ENCODE results near the gene MTNR1A. TPM values are rescaled to one million over a fixed set of nuclear protein-coding genes. Genes with fewer than 3 reads are reported as not detected.

Gene MTNR1A
- total RNA-seq (2021; ENCODE audit: unreplicated experiment) (0.84 TPM), Bru-seq, nascent RNA (percentile 35 among the genes with signal in this experiment), BruChase-seq, experiment 1, labeled RNA remaining after a 6-hour chase (percentile 63 among the genes with signal in this experiment), BruChase-seq, experiment 2, labeled RNA remaining after a 2-hour chase (percentile 52 among the genes with signal in this experiment)
- polyA plus RNA-seq (2012) = 0.44 and 0.68 TPM in 2 replicates
- long read RNA-seq = 0 reads

- ATAC-seq (peak; percentile 75), DNase-seq (ENCODE audit: low read depth, low spot score) (no peak)
- BruUV-seq (replicated peaks) = no TSS peak
- Histone ChIP-seq H3K79me2 (ENCODE audit: insufficient read depth, low read length) (no peaks in the 10 kb centered on the region), H4K20me1 (ENCODE audit: insufficient read depth) (no peaks in the 10 kb centered on the region; the same call in 1 of the 2 replicates), H3K9ac (ENCODE audit: low read length) (peak within 1 kb of the TSS; percentile 41), H3K9me2 (ENCODE audit: insufficient read depth) (no peaks in the 10 kb centered on the region), H2AFZ (ENCODE audit: low read depth, low read length, poor library complexity, severe bottlenecking) (no peak within 1 kb of the TSS), H3K4me3 (replicated peaks in 1 of 2; ENCODE audit: low read depth in 1 of 2, low read length in 2 of 2) (peak within 1 kb of the TSS; percentile 46 to 61), H3K9me3 (ENCODE audit: control insufficient read depth in 1 of 2, insufficient read depth in 1 of 2, low read depth in 1 of 2, low read length in 2 of 2) (no peaks in the 10 kb centered on the region), H3K4me1 (ENCODE audit: control insufficient read depth in 1 of 2, insufficient read depth in 2 of 2, low read length in 2 of 2) (peaks cover 0 to 13% of the 10 kb centered on the region in 2 experiments; a peak in 1 of 4 replicates), H3K4me2 (ENCODE audit: low read length) (peak within 1 kb of the TSS; percentile 83), H3K27me3 (ENCODE audit: insufficient read depth, low read length) (no peaks in the 10 kb centered on the region), H3K36me3 (ENCODE audit: control insufficient read depth in 1 of 2, insufficient read depth in 2 of 2, low read length in 2 of 2) (no peaks in the 10 kb centered on the region), H3K27ac (ENCODE audit: low read depth, low read length) (peak within 1 kb of the TSS; percentile 41; the same call in 1 of the 2 replicates)
- ChIA-PET POLR2A (no interaction called here), RAD21 (ENCODE audit: low non-redundant PET in 1 of 2, low total read pairs in 2 of 2, uncharacterized antibody in 2 of 2, unreplicated experiment in 2 of 2) (no interaction called here), CTCF (no interaction called here)
- TF ChIP-seq CBX3 (IDR thresholded peaks at IDR 0.05; ENCODE audit: low read depth) (0 out of 2 replicates have a peak, but pooled peaks have one; percentile 33), ZFX (IDR thresholded peaks at IDR 0.05) (peak; percentile 40), CTCF (IDR thresholded peaks at IDR 0.05 in 2 of 3, conservative IDR thresholded peaks at IDR 0.05 in 1 of 3; ENCODE audit: borderline replicate concordance in 1 of 3, insufficient read depth in 1 of 3, low read depth in 2 of 3, low read length in 2 of 3) (peak; percentile 25 to 46 (median 39); a peak in 5 of 6 replicates), RAD21 (IDR thresholded peaks at IDR 0.05; ENCODE audit: low read depth) (peak; percentile 59), MAX (IDR thresholded peaks at IDR 0.05) (0 out of 2 replicates have a peak, but pooled peaks have one; percentile 17), SRF (IDR thresholded peaks at IDR 0.05; ENCODE audit: low read depth) (no peak), REST (IDR thresholded peaks at IDR 0.05; ENCODE audit: low read depth) (no peak)
- intact Hi-C loops (cut with micrococcal nuclease) = loop anchor here (10.0 kb wide), 1 partner anchor 260 kb away; no protein-coding TSS in a partner anchor
Observed at GRCh38 chr4:186554914-186555827, at the start of gene MTNR1A. TSS of gene MTNR1A (minus strand) at chr4:186555567. CDS start at chr4:186555365, 202 bp downstream.

Measured in HCT116 (cell line).